ENCODE data around the gene ENTPD8. TPM values are rescaled to one million over a fixed set of nuclear protein-coding genes. Genes with fewer than 3 reads are reported as not detected.

The ENTPD8 gene
- total and polyA plus RNA-seq, 2 donors (not counting 1 experiment from before 2014, with no cell fraction given), result under 0.01 TPM; not detected in 1

DNA sequence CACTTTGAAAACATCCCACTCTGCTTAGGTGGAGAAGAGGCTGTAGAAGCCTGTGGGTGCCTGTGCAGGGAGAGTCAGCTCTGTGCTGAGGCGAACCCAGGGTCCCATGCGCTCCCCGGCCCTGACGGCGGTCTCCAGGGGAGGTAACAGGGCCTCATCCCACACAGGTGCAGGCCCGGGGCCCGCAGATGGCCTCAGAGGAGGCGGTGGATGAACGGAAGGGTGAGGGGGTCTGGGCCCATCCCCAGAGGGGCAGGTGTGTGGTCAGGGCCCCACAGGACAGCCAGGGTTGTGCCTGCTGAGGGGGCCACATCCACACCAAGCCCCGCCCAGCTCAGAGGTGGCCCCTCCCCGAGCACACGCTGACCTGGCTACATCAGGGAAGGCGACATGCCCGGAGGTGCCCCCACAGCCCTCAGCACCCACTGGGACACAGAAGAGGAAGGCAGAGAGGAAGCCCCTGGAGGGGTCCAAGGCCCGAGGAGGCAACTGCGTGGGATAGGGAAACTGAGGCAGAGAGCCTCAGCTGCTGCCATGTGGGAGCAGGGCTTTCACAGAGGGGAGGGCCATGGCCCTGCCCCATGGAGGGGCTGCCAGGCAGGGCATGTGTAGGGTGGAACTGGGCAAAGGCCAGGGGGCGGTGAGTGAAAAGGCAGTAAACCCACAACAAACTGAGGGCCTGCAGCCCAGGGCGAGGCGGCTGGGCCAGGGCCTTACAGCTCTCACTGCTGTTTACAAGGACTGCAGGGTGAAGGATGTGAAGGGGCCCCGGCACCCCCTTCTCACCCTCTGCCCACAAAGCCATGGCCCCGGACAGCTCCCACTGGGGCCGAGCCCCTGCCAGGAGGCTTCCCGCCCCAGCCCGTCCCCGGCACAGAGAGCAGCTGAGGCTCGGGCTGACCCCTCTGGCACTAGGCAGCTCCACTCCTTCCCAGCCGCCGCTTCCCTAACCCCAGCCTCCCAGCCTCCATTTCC, 47.7 kb downstream of the ENTPD8 start:
- no peaks in the 10 kb centered on the region for H3K79me2 ChIP-seq (ENCODE audit: control insufficient read depth, insufficient read depth, low read length)

DNA sequence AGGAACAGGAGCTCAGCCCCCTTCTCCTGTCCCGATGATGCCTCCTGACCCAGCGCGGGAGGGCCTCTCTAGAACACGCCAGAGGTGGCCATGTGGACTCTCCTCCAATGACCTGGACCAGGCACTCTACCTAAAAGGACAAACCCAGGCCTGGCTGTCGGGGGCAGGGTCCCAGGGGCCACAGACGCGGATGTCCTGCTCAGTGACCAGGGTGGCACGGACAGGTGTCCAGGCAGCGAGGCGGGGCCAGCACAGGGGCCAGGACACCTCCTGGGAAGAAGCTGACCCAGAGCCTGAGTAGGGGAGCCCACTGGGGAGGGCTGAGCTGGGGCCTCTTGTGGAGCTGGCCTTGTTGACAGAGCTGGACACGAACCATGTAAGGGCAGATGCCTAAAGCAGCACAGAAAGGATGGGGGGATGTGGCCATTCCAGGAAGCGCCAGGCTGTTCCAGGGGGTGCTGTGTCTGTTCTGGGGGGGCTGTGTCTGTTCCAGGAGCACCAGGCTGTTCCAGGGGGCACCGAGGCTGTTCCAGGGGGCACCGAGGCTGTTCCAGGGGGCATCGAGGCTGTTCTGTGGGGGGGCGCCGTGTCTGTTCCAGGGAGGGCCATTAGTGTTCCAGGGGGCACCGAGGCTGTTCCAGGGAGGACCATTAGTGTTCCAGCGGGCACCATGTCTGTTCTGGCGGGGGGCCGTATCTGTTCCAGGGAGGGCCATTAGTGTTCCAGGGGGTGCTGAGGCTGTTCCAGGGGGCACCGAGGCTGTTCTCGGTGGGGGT, 48.7 kb downstream of the ENTPD8 start:
- no peak overlapping the region for H3K9ac ChIP-seq (ENCODE audit: insufficient read depth, low read length)
- no peaks in the 10 kb centered on the region for H3K4me1 ChIP-seq (ENCODE audit: control insufficient read depth, extremely low read depth, insufficient read depth, low read length)
- no peaks in the 10 kb centered on the region for H3K36me3 ChIP-seq (ENCODE audit: control insufficient read depth, insufficient read depth, low read length)
- H3K4me2 ChIP-seq (ENCODE audit: extremely low read depth, insufficient read depth, low read length), result no peak overlapping the region
- H4K20me1 ChIP-seq (ENCODE audit: control insufficient read depth, extremely low read depth, insufficient read depth, low read length), result no peaks in the 10 kb centered on the region
- no peaks in the 10 kb centered on the region for H3K9me3 ChIP-seq (ENCODE audit: control insufficient read depth, insufficient read depth, low read depth, low read length)
- no peaks in the 10 kb centered on the region for H3K79me2 ChIP-seq (ENCODE audit: control insufficient read depth, insufficient read depth, low read length)
- no peak overlapping the region for H3K27ac ChIP-seq (ENCODE audit: insufficient read depth, low read length)
- TF ChIP-seq EZH2 (IDR thresholded peaks at IDR 0.05; ENCODE audit: low read length, missing control alignments), result no peak
- TF ChIP-seq, protein P1, sequence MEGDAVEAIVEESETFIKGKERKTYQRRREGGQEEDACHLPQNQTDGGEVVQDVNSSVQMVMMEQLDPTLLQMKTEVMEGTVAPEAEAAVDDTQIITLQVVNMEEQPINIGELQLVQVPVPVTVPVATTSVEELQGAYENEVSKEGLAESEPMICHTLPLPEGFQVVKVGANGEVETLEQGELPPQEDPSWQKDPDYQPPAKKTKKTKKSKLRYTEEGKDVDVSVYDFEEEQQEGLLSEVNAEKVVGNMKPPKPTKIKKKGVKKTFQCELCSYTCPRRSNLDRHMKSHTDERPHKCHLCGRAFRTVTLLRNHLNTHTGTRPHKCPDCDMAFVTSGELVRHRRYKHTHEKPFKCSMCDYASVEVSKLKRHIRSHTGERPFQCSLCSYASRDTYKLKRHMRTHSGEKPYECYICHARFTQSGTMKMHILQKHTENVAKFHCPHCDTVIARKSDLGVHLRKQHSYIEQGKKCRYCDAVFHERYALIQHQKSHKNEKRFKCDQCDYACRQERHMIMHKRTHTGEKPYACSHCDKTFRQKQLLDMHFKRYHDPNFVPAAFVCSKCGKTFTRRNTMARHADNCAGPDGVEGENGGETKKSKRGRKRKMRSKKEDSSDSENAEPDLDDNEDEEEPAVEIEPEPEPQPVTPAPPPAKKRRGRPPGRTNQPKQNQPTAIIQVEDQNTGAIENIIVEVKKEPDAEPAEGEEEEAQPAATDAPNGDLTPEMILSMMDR (conservative IDR thresholded peaks at IDR 0.05 in 1 of 2, IDR thresholded peaks at IDR 0.05 in 1 of 2; ENCODE audit: low read depth in 1 of 2, low read length in 2 of 2), result no peak
- no peak overlapping the region for H3K4me3 ChIP-seq (replicated peaks in 1 of 4; ENCODE audit: control extremely low read depth in 1 of 4, insufficient read depth in 1 of 4, low read depth in 3 of 4, low read length in 4 of 4)
- no peak for DNase-seq (ENCODE audit: low read depth in 2 of 2)
- no peaks in the 10 kb centered on the region for H3K27me3 ChIP-seq (ENCODE audit: control insufficient read depth, insufficient read depth, low read length)
- H2AFZ ChIP-seq (ENCODE audit: low read length), result no peak overlapping the region

More for the DNA sequence above, 47.7 kb downstream of the ENTPD8 start:
- Histone ChIP-seq H3K4me1 (ENCODE audit: control insufficient read depth, extremely low read depth, insufficient read depth, low read length) (no peaks in the 10 kb centered on the region), H3K4me2 (ENCODE audit: extremely low read depth, insufficient read depth, low read length) (no peak overlapping the region), H3K27ac (ENCODE audit: insufficient read depth, low read length) (no peak overlapping the region), H3K4me3 (replicated peaks in 1 of 4; ENCODE audit: control extremely low read depth in 1 of 4, insufficient read depth in 1 of 4, low read depth in 3 of 4, low read length in 4 of 4) (no peak overlapping the region), H4K20me1 (ENCODE audit: control insufficient read depth, extremely low read depth, insufficient read depth, low read length) (no peaks in the 10 kb centered on the region), H3K9ac (ENCODE audit: insufficient read depth, low read length) (no peak overlapping the region), H2AFZ (ENCODE audit: low read length) (no peak overlapping the region), H3K27me3 (ENCODE audit: control insufficient read depth, insufficient read depth, low read length) (no peaks in the 10 kb centered on the region), H3K9me3 (ENCODE audit: control insufficient read depth, insufficient read depth, low read depth, low read length) (no peaks in the 10 kb centered on the region), H3K36me3 (ENCODE audit: control insufficient read depth, insufficient read depth, low read length) (no peaks in the 10 kb centered on the region)
- TF ChIP-seq, protein P1 (conservative IDR thresholded peaks at IDR 0.05 in 1 of 2, IDR thresholded peaks at IDR 0.05 in 1 of 2; ENCODE audit: low read depth in 1 of 2, low read length in 2 of 2), result no peak
- no peak for TF ChIP-seq EZH2 (IDR thresholded peaks at IDR 0.05; ENCODE audit: low read length, missing control alignments)
- no peak for DNase-seq (ENCODE audit: low read depth in 2 of 2)

DNA sequence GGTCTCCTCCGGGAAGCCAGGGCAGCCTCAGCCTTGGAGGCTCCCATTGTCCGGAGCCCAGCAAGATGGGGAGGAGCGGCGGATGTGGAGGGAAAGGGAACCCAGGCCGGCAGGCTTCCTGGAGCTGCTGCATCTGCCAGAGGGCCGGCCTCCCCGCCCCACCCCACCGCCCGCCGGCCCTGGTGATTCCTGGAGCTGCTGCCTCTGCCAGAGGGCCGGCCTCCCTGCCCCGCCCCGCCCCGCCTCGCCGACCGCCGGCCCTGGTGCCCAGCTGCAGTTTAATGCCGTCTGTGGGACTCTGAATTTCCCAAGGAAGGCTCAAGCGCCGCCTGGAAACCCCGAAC, 49.8 kb downstream of the ENTPD8 start:
- Histone ChIP-seq H4K20me1 (ENCODE audit: control insufficient read depth, extremely low read depth, insufficient read depth, low read length) (no peaks in the 10 kb centered on the region), H3K36me3 (ENCODE audit: control insufficient read depth, insufficient read depth, low read length) (no peaks in the 10 kb centered on the region), H2AFZ (ENCODE audit: low read length) (no peak overlapping the region), H3K79me2 (ENCODE audit: control insufficient read depth, insufficient read depth, low read length) (no peaks in the 10 kb centered on the region), H3K27ac (ENCODE audit: insufficient read depth, low read length) (no peak overlapping the region), H3K27me3 (ENCODE audit: control insufficient read depth, insufficient read depth, low read length) (no peaks in the 10 kb centered on the region), H3K4me2 (ENCODE audit: extremely low read depth, insufficient read depth, low read length) (no peak overlapping the region), H3K9ac (ENCODE audit: insufficient read depth, low read length) (no peak overlapping the region), H3K4me1 (ENCODE audit: control insufficient read depth, extremely low read depth, insufficient read depth, low read length) (no peaks in the 10 kb centered on the region), H3K9me3 (ENCODE audit: control insufficient read depth, insufficient read depth, low read depth, low read length) (no peaks in the 10 kb centered on the region), H3K4me3 (replicated peaks in 1 of 4; ENCODE audit: control extremely low read depth in 1 of 4, insufficient read depth in 1 of 4, low read depth in 3 of 4, low read length in 4 of 4) (no peak overlapping the region)
- DNase-seq (ENCODE audit: low read depth in 2 of 2), result no peak
- TF ChIP-seq EZH2 (IDR thresholded peaks at IDR 0.05; ENCODE audit: low read length, missing control alignments), result no peak
- TF ChIP-seq, protein P1 (conservative IDR thresholded peaks at IDR 0.05 in 1 of 2, IDR thresholded peaks at IDR 0.05 in 1 of 2; ENCODE audit: low read depth in 1 of 2, low read length in 2 of 2), result no peak

All from fibroblast of lung (primary cell).